Endodermal cell (in vitro differentiated cells): ENCODE results near the gene IGSF3. TPM values are rescaled to one million over a fixed set of nuclear protein-coding genes. Genes with fewer than 3 reads are reported as not detected.
"Not testable (repeated sequence)": the region's sequence is repeated elsewhere in the genome, so short reads cannot be mapped to it uniquely, and the experiment has no call there.

ENCODE experiments used
- DNase-seq: peaks from one replicate; pipeline ENCODE4 v3.0.0-alpha.2; 2017
- H3K27ac ChIP-seq: 2 replicates; pipeline ENCODE4 v1.5.1; 2013; ENCODE audit warnings: mild to moderate bottlenecking, low read depth, low read length, moderate library complexity
- H3K27me3 ChIP-seq: 2 replicates; pipeline ENCODE4 v1.6.1; 2013; ENCODE audit warnings: mild to moderate bottlenecking, low read length, moderate library complexity; ENCODE audit not compliant: insufficient read depth, control insufficient read depth, poor library complexity, severe bottlenecking
- H3K36me3 ChIP-seq: 2 replicates; pipeline ENCODE4 v1.7.0; 2013; ENCODE audit warnings: mild to moderate bottlenecking, low read length, moderate library complexity; ENCODE audit not compliant: control insufficient read depth, insufficient read depth
- H3K4me1 ChIP-seq: one replicate; pipeline ENCODE4 v1.7.0; 2013; ENCODE audit warnings: low read length; ENCODE audit not compliant: control insufficient read depth, insufficient read depth
- H3K4me3 ChIP-seq: 2 replicates; pipeline ENCODE4 v1.5.1; 2013; ENCODE audit warnings: mild to moderate bottlenecking, low read length, moderate library complexity
- H3K9ac ChIP-seq: 2 replicates; pipeline ENCODE4 v1.6.1; 2013; ENCODE audit warnings: mild to moderate bottlenecking, low read length, moderate library complexity; ENCODE audit not compliant: poor library complexity, severe bottlenecking; ENCODE audit errors: extremely low read depth
- H3K9me3 ChIP-seq: 2 replicates; pipeline ENCODE4 v1.6.1; 2013; ENCODE audit warnings: mild to moderate bottlenecking, low read length, moderate library complexity; ENCODE audit not compliant: control insufficient read depth
- H3K27ac Mint-ChIP-seq: 2 replicates; pipeline ENCODE4 v1.8.0; 2020; ENCODE audit warnings: mixed read lengths
- H3K27me3 Mint-ChIP-seq: 2 replicates; pipeline ENCODE4 v1.8.0; 2021; ENCODE audit warnings: mild to moderate bottlenecking, mixed read lengths; ENCODE audit not compliant: insufficient read depth
- H3K36me3 Mint-ChIP-seq: 2 replicates; pipeline ENCODE4 v1.8.0; 2020; ENCODE audit warnings: low read depth, mixed read lengths
- H3K4me1 Mint-ChIP-seq: 2 replicates; pipeline ENCODE4 v1.8.0; 2020; ENCODE audit warnings: mixed read lengths
- H3K4me3 Mint-ChIP-seq: 2 replicates; pipeline ENCODE4 v1.8.0; 2020; ENCODE audit warnings: mild to moderate bottlenecking, moderate library complexity, mixed read lengths
- H3K9me3 Mint-ChIP-seq: 2 replicates; pipeline ENCODE4 v1.8.0; 2020; ENCODE audit warnings: mild to moderate bottlenecking, mixed read lengths
- WGBS, 2 experiments: methylation state at CpG; one replicate each; pipeline versions ENCODE4 v1.1.5 to v1.1.7; 2013; ENCODE audit warnings: missing lambda C conversion rate in 2 of 2, mixed read lengths in 1 of 2; ENCODE audit not compliant: insufficient coverage in 1 of 2, insufficient read length in 1 of 2; 5-methylcytosine and 5-hydroxymethylcytosine counted together
- total RNA-seq, 2 donors: library from RNA; stranded (reverse); fragmentation: NEBNext Ultra II Directional in 1 of 2; extraction: Animal tissue kit (Norgen Biotek cat#: 25700) in 1 of 2; gene quantifications; 2 replicates in 1 of 2; 3 replicates in 1 of 2; pipeline ENCODE4 v1.2.1, GENCODE V29; 2021
- TF ChIP-seq, protein P1 (sequence below): fragments of 200-600 bp; sonication (generic); conservative IDR thresholded peaks from 2 replicates; pipeline ENCODE4 v1.5.0; 2021; ENCODE audit warnings: antibody characterized with exemption, mild to moderate bottlenecking

Gene IGSF3
- total RNA-seq, 2 donors from 2014 or later, result 35.0 to 36.7 TPM

DNA sequence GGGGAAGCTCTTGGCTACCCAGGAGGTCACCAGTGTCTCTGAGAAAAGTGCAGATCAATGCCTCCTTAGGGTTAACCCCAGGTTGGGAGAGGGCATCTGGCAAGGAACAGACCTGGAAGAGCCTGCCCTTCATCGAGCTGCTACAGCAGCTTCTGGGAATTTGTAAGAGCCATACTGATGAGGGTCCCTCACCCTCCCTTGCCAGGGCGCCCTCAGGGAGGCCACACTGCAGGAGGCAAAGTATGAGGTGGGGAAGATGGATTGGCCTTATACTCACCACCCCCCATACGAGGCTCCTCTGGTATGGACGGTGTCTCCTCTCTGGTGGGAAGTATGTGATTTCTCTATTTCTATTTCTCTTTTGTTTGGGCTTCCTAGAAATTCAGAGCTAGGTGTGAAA, 13.2 kb downstream of the IGSF3 start:
- no peak overlapping the region for H3K4me3 ChIP-seq
- H3K27ac ChIP-seq, result no peak overlapping the region
- Mint-ChIP-seq H3K27ac (no peak overlapping the region), H3K27me3 (no peaks in the 10 kb centered on the region), H3K4me3 (no peak overlapping the region), H3K36me3 (peaks cover 9% of the 10 kb centered on the region), H3K9me3 (no peaks in the 10 kb centered on the region), H3K4me1 (peaks cover 14% of the 10 kb centered on the region)
- no peaks in the 10 kb centered on the region for H3K27me3 ChIP-seq
- no peak overlapping the region for H3K9ac ChIP-seq
- no peaks in the 10 kb centered on the region for H3K4me1 ChIP-seq
- no peak for DNase-seq
- no peaks in the 10 kb centered on the region for H3K9me3 ChIP-seq
- TF ChIP-seq, protein P1, sequence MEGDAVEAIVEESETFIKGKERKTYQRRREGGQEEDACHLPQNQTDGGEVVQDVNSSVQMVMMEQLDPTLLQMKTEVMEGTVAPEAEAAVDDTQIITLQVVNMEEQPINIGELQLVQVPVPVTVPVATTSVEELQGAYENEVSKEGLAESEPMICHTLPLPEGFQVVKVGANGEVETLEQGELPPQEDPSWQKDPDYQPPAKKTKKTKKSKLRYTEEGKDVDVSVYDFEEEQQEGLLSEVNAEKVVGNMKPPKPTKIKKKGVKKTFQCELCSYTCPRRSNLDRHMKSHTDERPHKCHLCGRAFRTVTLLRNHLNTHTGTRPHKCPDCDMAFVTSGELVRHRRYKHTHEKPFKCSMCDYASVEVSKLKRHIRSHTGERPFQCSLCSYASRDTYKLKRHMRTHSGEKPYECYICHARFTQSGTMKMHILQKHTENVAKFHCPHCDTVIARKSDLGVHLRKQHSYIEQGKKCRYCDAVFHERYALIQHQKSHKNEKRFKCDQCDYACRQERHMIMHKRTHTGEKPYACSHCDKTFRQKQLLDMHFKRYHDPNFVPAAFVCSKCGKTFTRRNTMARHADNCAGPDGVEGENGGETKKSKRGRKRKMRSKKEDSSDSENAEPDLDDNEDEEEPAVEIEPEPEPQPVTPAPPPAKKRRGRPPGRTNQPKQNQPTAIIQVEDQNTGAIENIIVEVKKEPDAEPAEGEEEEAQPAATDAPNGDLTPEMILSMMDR, result no peak
- 76% methylated on average over 2 of the region's 4 CpGs; no CpG with 5 or more reads in 1 of the 2 experiments for WGBS, 2 experiments
- no peaks in the 10 kb centered on the region for H3K36me3 ChIP-seq

DNA sequence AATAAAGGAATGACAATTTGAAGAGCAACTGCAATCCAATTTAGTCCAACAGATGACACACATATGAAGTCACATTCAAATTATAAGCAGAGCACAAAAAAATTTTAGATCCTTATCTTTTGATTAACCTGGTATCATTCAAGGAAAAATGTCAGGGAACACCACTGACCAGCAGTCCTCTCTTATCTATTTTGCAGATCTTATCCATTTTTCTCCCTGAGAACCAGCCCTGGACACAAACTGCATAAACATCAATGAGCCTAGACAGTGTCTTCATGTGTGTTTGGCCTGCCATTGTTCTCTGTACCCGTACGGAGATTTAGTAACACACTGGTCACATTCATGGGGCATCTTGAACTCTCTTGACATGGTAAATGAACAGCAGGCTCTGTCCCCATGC, 14.9 kb downstream of the IGSF3 start:
- not testable (repeated sequence) for H3K36me3 Mint-ChIP-seq, H3K9ac ChIP-seq, H3K4me1 ChIP-seq, DNase-seq, H3K9me3 Mint-ChIP-seq, H3K27ac Mint-ChIP-seq, H3K27me3 ChIP-seq, H3K27ac ChIP-seq, H3K9me3 ChIP-seq, H3K4me3 ChIP-seq, H3K4me3 Mint-ChIP-seq, H3K27me3 Mint-ChIP-seq, H3K36me3 ChIP-seq
- 87 to 100% methylated on average over 2 of the region's 2 CpGs for WGBS, 2 experiments
- peaks cover 14% of the 10 kb centered on the region for H3K4me1 Mint-ChIP-seq

DNA sequence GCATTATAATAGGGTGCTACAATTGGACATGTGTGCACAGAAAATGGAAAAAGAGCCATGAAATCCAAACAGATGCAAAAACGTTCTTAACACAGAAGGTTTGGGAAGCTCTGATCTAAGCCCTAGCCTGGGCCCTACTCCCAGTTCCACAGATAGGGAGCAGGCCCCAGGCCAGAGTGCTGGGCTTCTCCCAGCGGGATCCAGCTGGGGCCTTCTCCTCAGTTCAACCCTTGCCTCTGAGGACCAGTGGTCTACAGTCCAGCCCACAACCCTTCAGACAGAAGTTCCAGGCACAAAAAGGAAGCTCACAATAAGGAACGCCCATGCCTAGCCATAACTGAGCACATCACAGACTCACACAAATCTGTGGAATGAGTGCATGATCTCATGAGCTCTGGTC, 16.8 kb downstream of the IGSF3 start:
- H3K27me3 ChIP-seq, DNase-seq, H3K4me3 Mint-ChIP-seq, H3K9ac ChIP-seq, H3K9me3 ChIP-seq, H3K4me1 ChIP-seq, H3K36me3 ChIP-seq, H3K27ac ChIP-seq, H3K9me3 Mint-ChIP-seq, H3K27ac Mint-ChIP-seq, H3K27me3 Mint-ChIP-seq, H3K4me3 ChIP-seq, H3K36me3 Mint-ChIP-seq: not testable (repeated sequence)
- WGBS, 2 experiments, result 95% methylated on average over 2 of the region's 3 CpGs; no CpG with 5 or more reads in 1 of the 2 experiments
- H3K4me1 Mint-ChIP-seq, result peaks cover 24% of the 10 kb centered on the region

DNA sequence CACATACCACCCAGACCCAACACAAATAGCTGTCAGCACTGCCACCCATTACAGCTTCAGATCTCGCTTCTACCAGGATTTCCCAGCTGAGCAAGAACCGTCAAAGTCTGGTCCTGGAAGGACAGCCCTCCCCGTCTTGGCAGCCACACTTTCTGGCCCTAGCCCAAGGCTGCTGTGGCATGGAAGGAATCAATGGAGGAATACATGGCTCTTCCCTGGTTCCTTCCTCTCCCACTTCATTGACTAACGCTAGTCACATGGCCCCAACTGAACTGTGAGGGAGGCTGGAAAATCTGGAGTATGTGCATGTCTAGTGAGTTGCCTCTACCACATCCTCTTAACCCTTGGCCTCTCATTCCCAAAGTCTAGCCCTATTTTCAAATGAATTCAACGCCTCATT, 18.5 kb downstream of the IGSF3 start:
- H3K27me3 Mint-ChIP-seq, H3K4me3 Mint-ChIP-seq, H3K9me3 Mint-ChIP-seq, H3K9ac ChIP-seq, H3K36me3 Mint-ChIP-seq, H3K27ac Mint-ChIP-seq, H3K9me3 ChIP-seq, H3K36me3 ChIP-seq, H3K27ac ChIP-seq, DNase-seq, H3K4me3 ChIP-seq, H3K27me3 ChIP-seq, H3K4me1 ChIP-seq: not testable (repeated sequence)
- peaks cover 15% of the 10 kb centered on the region for H3K4me1 Mint-ChIP-seq
- WGBS, 2 experiments, result 95% methylated on average over 4 of the region's 5 CpGs; no CpG with 5 or more reads in 1 of the 2 experiments

DNA sequence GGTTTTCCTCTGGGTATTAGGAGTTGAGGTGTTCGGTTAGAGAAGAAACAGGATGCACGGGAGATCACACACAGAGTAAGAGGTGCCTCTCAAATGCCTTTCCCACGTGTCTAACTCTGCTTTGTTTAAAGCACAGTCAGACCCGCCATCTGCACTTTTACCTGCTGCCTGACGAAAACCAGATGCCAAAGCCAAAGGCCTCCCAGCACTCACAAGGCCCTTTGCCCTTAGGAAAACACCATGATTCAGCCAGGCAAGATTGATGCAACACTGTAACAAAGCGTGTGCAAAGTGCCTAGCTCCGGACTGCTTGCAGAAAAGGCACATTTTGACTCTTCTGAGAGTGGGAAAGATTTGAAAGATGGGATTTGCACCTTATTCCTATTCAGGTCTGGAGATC, 19.2 kb downstream of the IGSF3 start:
- H3K4me1 ChIP-seq, H3K9me3 Mint-ChIP-seq, H3K27me3 Mint-ChIP-seq, H3K27me3 ChIP-seq, H3K4me3 Mint-ChIP-seq, H3K36me3 ChIP-seq, H3K9me3 ChIP-seq, H3K9ac ChIP-seq, H3K27ac ChIP-seq, H3K4me3 ChIP-seq, DNase-seq, H3K36me3 Mint-ChIP-seq, H3K27ac Mint-ChIP-seq: not testable (repeated sequence)
- H3K4me1 Mint-ChIP-seq, result peaks cover 18% of the 10 kb centered on the region
- WGBS, 2 experiments, result 90 to 91% methylated on average over 5 to 7 of the region's 7 CpGs

DNA sequence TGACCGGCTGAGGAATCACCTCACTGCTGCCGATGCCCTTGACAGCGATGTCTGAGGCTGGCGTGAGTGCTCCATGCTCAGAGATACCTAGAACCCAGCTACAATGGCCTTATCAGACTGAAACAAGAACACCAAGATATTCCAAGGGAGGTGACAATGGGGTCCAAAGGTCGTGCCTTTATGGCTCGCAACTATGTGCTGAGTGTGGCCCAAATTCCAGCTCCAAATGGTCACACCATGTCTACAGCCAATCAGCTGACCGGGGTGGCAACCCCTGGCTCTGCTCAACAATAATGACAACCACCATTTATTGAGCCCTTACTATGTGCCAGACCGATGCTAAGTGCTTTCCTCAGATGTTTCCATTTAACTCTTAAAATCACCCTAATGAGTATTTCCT, 20.3 kb downstream of the IGSF3 start:
- H3K4me3 ChIP-seq, H3K4me1 ChIP-seq, H3K27me3 Mint-ChIP-seq, H3K27me3 ChIP-seq, H3K4me3 Mint-ChIP-seq, H3K9me3 Mint-ChIP-seq, H3K36me3 ChIP-seq, H3K9me3 ChIP-seq, DNase-seq, H3K9ac ChIP-seq, H3K36me3 Mint-ChIP-seq: not testable (repeated sequence)
- 79 to 95% methylated on average over 2 to 8 of the region's 8 CpGs for WGBS, 2 experiments
- peak overlapping the region; percentile 90 for H3K27ac ChIP-seq
- H3K27ac Mint-ChIP-seq, result peak overlapping the region; percentile 77
- H3K4me1 Mint-ChIP-seq, result peaks cover 24% of the 10 kb centered on the region
